ENCODE data around the gene ERP44.

- TF ChIP-seq CTCF (IDR thresholded peaks at IDR 0.05) (no peak), POLR2A (IDR thresholded peaks at IDR 0.05) (no peak)
These were observed 167.5 kb downstream of the ERP44 start for GRCh38 chr9:99931155-99931840.

All from lower leg skin (tissue), 3 donors.